ENCODE results near the gene NR4A1. TPM values are rescaled to one million over a fixed set of nuclear protein-coding genes. Genes with fewer than 3 reads are reported as not detected.

The NR4A1 gene
- polyA plus RNA-seq, 1 donor from 2014 or later = 3.4 TPM

GRCh38 chr12:52032804-52033445 is 18.3 kb upstream of the NR4A1 start:
- no peaks in the 10 kb centered on the region for H3F3A ChIP-seq (ENCODE audit: insufficient read depth, low read length, poor library complexity, severe bottlenecking)

GRCh38 chr12:52033446-52034140 is 17.6 kb upstream of the NR4A1 start:
- peak overlapping the region; percentile 68 for H3K4me3 ChIP-seq (ENCODE audit: low read length)
- no peaks in the 10 kb centered on the region for H3F3A ChIP-seq (ENCODE audit: insufficient read depth, low read length, poor library complexity, severe bottlenecking)
- no peaks in the 10 kb centered on the region for H3K27me3 ChIP-seq (ENCODE audit: insufficient read depth, low read depth, low read length)
- no peak overlapping the region for H2AFZ ChIP-seq (ENCODE audit: low read depth, low read length)
- no peaks in the 10 kb centered on the region for H3K36me3 ChIP-seq (ENCODE audit: insufficient read depth, low read length)
- peak overlapping the region; percentile 57 for H3K27ac ChIP-seq (ENCODE audit: low read length)
- H3K79me2 ChIP-seq (replicated peaks; ENCODE audit: insufficient read depth, low read length) = no peaks in the 10 kb centered on the region
- H3K9me2 ChIP-seq (ENCODE audit: insufficient read depth, low read length) = no peaks in the 10 kb centered on the region
- TF ChIP-seq, protein P1, sequence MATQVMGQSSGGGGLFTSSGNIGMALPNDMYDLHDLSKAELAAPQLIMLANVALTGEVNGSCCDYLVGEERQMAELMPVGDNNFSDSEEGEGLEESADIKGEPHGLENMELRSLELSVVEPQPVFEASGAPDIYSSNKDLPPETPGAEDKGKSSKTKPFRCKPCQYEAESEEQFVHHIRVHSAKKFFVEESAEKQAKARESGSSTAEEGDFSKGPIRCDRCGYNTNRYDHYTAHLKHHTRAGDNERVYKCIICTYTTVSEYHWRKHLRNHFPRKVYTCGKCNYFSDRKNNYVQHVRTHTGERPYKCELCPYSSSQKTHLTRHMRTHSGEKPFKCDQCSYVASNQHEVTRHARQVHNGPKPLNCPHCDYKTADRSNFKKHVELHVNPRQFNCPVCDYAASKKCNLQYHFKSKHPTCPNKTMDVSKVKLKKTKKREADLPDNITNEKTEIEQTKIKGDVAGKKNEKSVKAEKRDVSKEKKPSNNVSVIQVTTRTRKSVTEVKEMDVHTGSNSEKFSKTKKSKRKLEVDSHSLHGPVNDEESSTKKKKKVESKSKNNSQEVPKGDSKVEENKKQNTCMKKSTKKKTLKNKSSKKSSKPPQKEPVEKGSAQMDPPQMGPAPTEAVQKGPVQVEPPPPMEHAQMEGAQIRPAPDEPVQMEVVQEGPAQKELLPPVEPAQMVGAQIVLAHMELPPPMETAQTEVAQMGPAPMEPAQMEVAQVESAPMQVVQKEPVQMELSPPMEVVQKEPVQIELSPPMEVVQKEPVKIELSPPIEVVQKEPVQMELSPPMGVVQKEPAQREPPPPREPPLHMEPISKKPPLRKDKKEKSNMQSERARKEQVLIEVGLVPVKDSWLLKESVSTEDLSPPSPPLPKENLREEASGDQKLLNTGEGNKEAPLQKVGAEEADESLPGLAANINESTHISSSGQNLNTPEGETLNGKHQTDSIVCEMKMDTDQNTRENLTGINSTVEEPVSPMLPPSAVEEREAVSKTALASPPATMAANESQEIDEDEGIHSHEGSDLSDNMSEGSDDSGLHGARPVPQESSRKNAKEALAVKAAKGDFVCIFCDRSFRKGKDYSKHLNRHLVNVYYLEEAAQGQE (IDR thresholded peaks at IDR 0.05; ENCODE audit: borderline replicate concordance) = peak; percentile 1
- TF ChIP-seq RAD21 (conservative IDR thresholded peaks at IDR 0.05) (no peak), TAF1 (IDR thresholded peaks at IDR 0.05; ENCODE audit: low read depth) (peak; percentile 14)
- H3K9ac ChIP-seq (ENCODE audit: low read length) = peak overlapping the region; percentile 74
- H3K9me3 ChIP-seq (ENCODE audit: low read length) = no peaks in the 10 kb centered on the region
- no peaks in the 10 kb centered on the region for H4K20me1 ChIP-seq (ENCODE audit: insufficient read depth)
- peak overlapping the region; percentile 47 for H3K4me2 ChIP-seq (ENCODE audit: low read length)

More at GRCh38 chr12:52032804-52033445, 18.3 kb upstream of the NR4A1 start:
- TF ChIP-seq POLR2AphosphoS5 (IDR thresholded peaks at IDR 0.05) (peak; percentile 93), MXI1 (conservative IDR thresholded peaks at IDR 0.05; ENCODE audit: poor library complexity, severe bottlenecking) (no peak), SMC3 (conservative IDR thresholded peaks at IDR 0.05; ENCODE audit: poor library complexity) (no peak), EP300 (conservative IDR thresholded peaks at IDR 0.05; ENCODE audit: poor library complexity, severe bottlenecking) (peak; percentile 33)
- TF ChIP-seq, protein P1 (IDR thresholded peaks at IDR 0.05; ENCODE audit: borderline replicate concordance) = peak; percentile 7
- no peaks in the 10 kb centered on the region for H3K79me2 ChIP-seq (replicated peaks; ENCODE audit: insufficient read depth, low read length)
- H3K9ac ChIP-seq (ENCODE audit: low read length) = peak overlapping the region; percentile 74
- H3K9me2 ChIP-seq (ENCODE audit: insufficient read depth, low read length) = no peaks in the 10 kb centered on the region
- H3K27me3 ChIP-seq (ENCODE audit: insufficient read depth, low read depth, low read length) = no peaks in the 10 kb centered on the region
- no peaks in the 10 kb centered on the region for H4K20me1 ChIP-seq (ENCODE audit: insufficient read depth)
- peak overlapping the region; percentile 68 for H3K4me3 ChIP-seq (ENCODE audit: low read length)
- H3K36me3 ChIP-seq (ENCODE audit: insufficient read depth, low read length) = no peaks in the 10 kb centered on the region
- H3K4me2 ChIP-seq (ENCODE audit: low read length) = peak overlapping the region; percentile 47
- H2AFZ ChIP-seq (ENCODE audit: low read depth, low read length) = no peak overlapping the region
- H3K27ac ChIP-seq (ENCODE audit: low read length) = peak overlapping the region; percentile 64
- no peaks in the 10 kb centered on the region for H3K9me3 ChIP-seq (ENCODE audit: low read length)

Measured in neural cell (in vitro differentiated cells).